HepG2 (cell line): ENCODE measurements around the gene GDF2. TPM values are rescaled to one million over a fixed set of nuclear protein-coding genes. Genes with fewer than 3 reads are reported as not detected.

Experiments used
- ATAC-seq: fragments of 200-7000 bp; cut with Tn5 transposase; 3 replicates; pipeline ENCODE4 v1.9.1; 2020; ENCODE audit warnings: mild to moderate bottlenecking, moderate library complexity
- BruUV-seq: library from RNA; stranded (reverse); fragments of 400-500 nt; replicated peaks from 2 replicates; lab custom pipeline; 2021; lab: Mats Ljungman, UMichigan
- CTCF ChIA-PET: fragments of 300-600 bp; formaldehyde crosslinking; extraction: SDS; loops from one replicate; lab custom pipeline; 2021; ENCODE audit warnings: low total read pairs, inconsistent platforms, low intra/inter-chr PET ratio; lab: Yijun Ruan, JAX
- POLR2A ChIA-PET: fragments of 350-600 bp; sonication (Branson Sonifier 250); formaldehyde crosslinking; loops from one replicate; lab custom pipeline; 2020; ENCODE audit warnings: antibody characterized with exemption, inconsistent platforms; lab: Yijun Ruan, JAX
- DNase-seq: peaks from one replicate; pipeline ENCODE4 v3.0.0-alpha.2; 2015; ENCODE audit warnings: low spot score
- FAIRE-seq: peaks from 3 replicates; lab custom pipeline; 2011; peaks lifted over from hg19 to GRCh38; lab: Jason Lieb, UNC
- H2AFZ ChIP-seq: one replicate; pipeline ENCODE4 v1.6.1; 2011; ENCODE audit warnings: low read length, inconsistent platforms
- H3K27ac ChIP-seq: fragments of 300-600 bp; 3 replicates; pipeline ENCODE4 v1.8.0; 2011; ENCODE audit warnings: mixed run types, mild to moderate bottlenecking, mixed read lengths, low read length, inconsistent platforms; ENCODE audit not compliant: insufficient read depth; ENCODE audit errors: extremely low read length
- H3K27me3 ChIP-seq, 2 experiments: fragments of 200-600 bp in 1 of 2; 2 replicates in 1 of 2; 3 replicates in 1 of 2; pipeline versions ENCODE4 v1.6.0 to v1.8.0; 2011; ENCODE audit warnings: low read length in 2 of 2, mild to moderate bottlenecking in 2 of 2, moderate library complexity in 2 of 2, inconsistent platforms in 1 of 2; ENCODE audit not compliant: insufficient read depth in 2 of 2, control insufficient read depth in 1 of 2
- H3K36me3 ChIP-seq, 2 experiments: fragments of 200-600 bp in 1 of 2; replicated peaks in 1 of 2; 2 replicates in 1 of 2; 3 replicates in 1 of 2; pipeline versions ENCODE4 v1.5.1 to v1.8.0; 2011; ENCODE audit warnings: low read length in 2 of 2, inconsistent platforms in 1 of 2; ENCODE audit not compliant: insufficient read depth in 2 of 2, control insufficient read depth in 1 of 2
- H3K4me1 ChIP-seq: 2 replicates; pipeline ENCODE4 v1.5.1; 2012; ENCODE audit warnings: low read length, inconsistent platforms; ENCODE audit not compliant: insufficient read depth
- H3K4me2 ChIP-seq: 2 replicates; pipeline ENCODE4 v1.6.0; 2011; ENCODE audit warnings: low read depth, low read length, inconsistent platforms
- H3K4me3 ChIP-seq, 3 experiments: fragments of 200-600 bp in 1 of 3; sonication (generic), shearing (Covaris generic) in 1 of 3; replicated peaks in 1 of 3; 2 replicates each; pipeline ENCODE4 v1.5.1; 2011 to 2016; ENCODE audit warnings: low read length in 3 of 3, inconsistent platforms in 2 of 3, low read depth in 2 of 3, mild to moderate bottlenecking in 2 of 3, control low read depth in 1 of 3, mixed read lengths in 1 of 3; ENCODE audit not compliant: insufficient read depth in 1 of 3
- H3K79me2 ChIP-seq: one replicate; pipeline ENCODE4 v1.6.1; 2011; ENCODE audit warnings: low read length, inconsistent platforms; ENCODE audit not compliant: insufficient read depth
- H3K9ac ChIP-seq: 2 replicates; pipeline ENCODE4 v1.6.0; 2011; ENCODE audit warnings: mild to moderate bottlenecking, low read depth, low read length, inconsistent platforms; ENCODE audit not compliant: insufficient read depth
- H3K9me3 ChIP-seq: 2 replicates; pipeline ENCODE4 v1.5.1; 2012; ENCODE audit warnings: mild to moderate bottlenecking, low read length
- H4K20me1 ChIP-seq: 2 replicates; pipeline ENCODE4 v1.6.0; 2011; ENCODE audit warnings: inconsistent platforms, mild to moderate bottlenecking, low read length, moderate library complexity; ENCODE audit not compliant: insufficient read depth
- ETV6 ChIP-seq: sonication (generic); formaldehyde crosslinking; conservative IDR thresholded peaks from 2 replicates; pipeline ENCODE4 v1.4.0; 2020; ENCODE audit warnings: missing genetic modification reagents
- FOSL2 ChIP-seq: sonication (generic); formaldehyde crosslinking; IDR thresholded peaks from 2 replicates; pipeline ENCODE4 v1.4.0; 2020; ENCODE audit warnings: missing genetic modification reagents
- HNRNPH1 ChIP-seq: fragments of 200-400 bp; formaldehyde crosslinking; optimal IDR thresholded peaks from 2 replicates; pipeline ENCODE3; 2017; ENCODE audit warnings: mild to moderate bottlenecking, low read depth, low read length
- JUNB ChIP-seq: sonication (generic); formaldehyde crosslinking; IDR thresholded peaks from 2 replicates; pipeline ENCODE4 v1.8.0; 2022; ENCODE audit warnings: missing genetic modification reagents, mild to moderate bottlenecking, borderline replicate concordance
- SMC3 ChIP-seq: IDR thresholded peaks from 2 replicates; pipeline ENCODE4 v1.6.1; 2011; ENCODE audit warnings: low read length, improper control_type of control experiment
- SRY ChIP-seq: sonication (generic); formaldehyde crosslinking; IDR thresholded peaks from 2 replicates; pipeline ENCODE4 v1.8.0; 2022; ENCODE audit warnings: mild to moderate bottlenecking, missing genetic modification reagents
- ZNF234 ChIP-seq: sonication (generic); formaldehyde crosslinking; conservative IDR thresholded peaks from 2 replicates; pipeline ENCODE4 v1.5.1; 2020; ENCODE audit warnings: mild to moderate bottlenecking, missing genetic modification reagents
- ZNF253 ChIP-seq: sonication (generic); formaldehyde crosslinking; IDR thresholded peaks from 2 replicates; pipeline ENCODE4 v1.8.0; 2022; ENCODE audit warnings: mild to moderate bottlenecking, missing genetic modification reagents, borderline replicate concordance
- ZNF672 ChIP-seq: sonication (generic); formaldehyde crosslinking; IDR thresholded peaks from 2 replicates; pipeline ENCODE4 v1.8.1; 2022; ENCODE audit warnings: missing genetic modification reagents
- WGBS: methylation state at CpG from one replicate; pipeline ENCODE4 v1.1.6; 2017; ENCODE audit warnings: low lambda C conversion rate; 5-methylcytosine and 5-hydroxymethylcytosine counted together
- in situ Hi-C: cut with HindIII; loops from 2 replicates; pipeline ENCODE4 v1.10.0; 2017; ENCODE audit warnings: low pct_unique_long_range_greater_than_20kb; ENCODE audit not compliant: extremely low pct_ligation_motif_present
- intact Hi-C: fragments of 100-400 bp; cut with micrococcal nuclease; formaldehyde crosslinking; loops from one replicate; pipeline ENCODE4 v1.10.0; 2022; ENCODE audit not compliant: unreplicated experiment
- polyA plus RNA-seq, 8 experiments: library from polyadenylated mRNA; depleted of rRNA in 3 of 8; stranded (reverse) in 7 of 8; unstranded in 1 of 8; fragments of >200 nt; fragmentation: Illumina TruSeq in 4 of 8; extraction: Trizol in 4 of 8; gene quantifications; 2 replicates each; pipeline versions ENCODE4 v1.2.1 to v1.2.3, GENCODE V29; 2011 to 2016; ENCODE audit warnings: low read depth in 4 of 8, missing spikeins in 1 of 8, mixed read lengths in 1 of 8; ENCODE audit not compliant: insufficient read depth in 1 of 8
- total RNA-seq, 5 experiments: library from RNA; depleted of rRNA; stranded (reverse); fragments of >200 nt; fragmentation: Illumina TruSeq; extraction: Trizol; gene quantifications; 2 replicates each; pipeline ENCODE4 v1.2.3, GENCODE V29; 2016; ENCODE audit warnings: low read depth in 1 of 5
- TF ChIP-seq, protein P1 (sequence below): sonication (generic); formaldehyde crosslinking; IDR thresholded peaks from 2 replicates; pipeline ENCODE4 v1.4.0; 2020; ENCODE audit warnings: missing genetic modification reagents, borderline replicate concordance
- TF ChIP-seq, protein P2 (sequence below): sonication (generic); formaldehyde crosslinking; IDR thresholded peaks from 2 replicates; pipeline ENCODE4 v1.8.1; 2022; ENCODE audit warnings: low read depth, mild to moderate bottlenecking, missing genetic modification reagents
- TF ChIP-seq, protein P3 (sequence below): sonication (generic); formaldehyde crosslinking; IDR thresholded peaks from 2 replicates; pipeline ENCODE4 v1.5.0; 2020; ENCODE audit warnings: missing genetic modification reagents, mild to moderate bottlenecking, borderline replicate concordance

The GDF2 gene
- total and polyA plus RNA-seq, 2 of the 13 experiments (the other 11 are each of a cell fraction or from before 2014, with no cell fraction given) = not detected

DNA sequence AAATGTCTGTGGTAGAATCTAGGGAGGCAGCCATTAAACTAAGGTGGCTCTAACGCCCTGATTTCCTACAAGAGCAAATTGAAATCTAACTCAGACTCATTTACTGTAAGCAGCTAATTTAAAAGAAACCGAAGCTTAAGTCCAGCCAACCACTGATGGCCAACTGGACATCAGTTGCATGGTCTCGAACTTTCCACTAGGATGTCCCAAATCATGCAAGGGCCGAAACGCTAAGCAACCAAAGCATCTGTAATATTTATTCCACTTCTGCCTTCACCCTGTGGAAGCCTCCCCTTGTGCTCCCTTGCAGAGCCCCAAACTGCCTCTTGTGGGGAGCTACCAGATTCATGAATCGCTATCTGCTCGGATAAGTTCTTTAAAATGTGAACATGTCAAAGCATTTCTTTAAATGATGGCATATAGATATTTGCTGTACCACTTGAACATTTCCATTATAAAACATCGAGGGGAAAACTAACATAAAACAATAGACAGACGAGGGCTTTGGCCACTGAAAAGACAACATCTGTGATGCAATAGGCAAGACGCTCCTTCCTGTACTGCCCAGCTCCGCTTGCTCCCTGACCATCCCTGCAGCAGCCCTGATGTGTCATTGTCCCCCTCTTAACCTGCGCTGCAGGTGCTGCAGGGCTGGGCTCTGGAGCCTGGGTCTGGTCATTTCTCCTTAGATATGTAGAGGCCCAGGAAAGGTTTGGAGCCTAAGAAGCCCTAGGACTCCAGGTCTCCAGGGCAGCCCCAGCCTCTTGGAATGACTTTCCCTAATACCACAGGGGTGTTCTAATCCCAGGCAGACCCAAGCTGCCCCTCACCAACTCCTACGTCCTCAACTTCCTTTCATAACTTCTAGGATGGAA is 23.0 kb downstream of the GDF2 start (continued):
- TF ChIP-seq ZNF234 (CRISPR knock-in tag) = no peak
- TF ChIP-seq, protein P1, sequence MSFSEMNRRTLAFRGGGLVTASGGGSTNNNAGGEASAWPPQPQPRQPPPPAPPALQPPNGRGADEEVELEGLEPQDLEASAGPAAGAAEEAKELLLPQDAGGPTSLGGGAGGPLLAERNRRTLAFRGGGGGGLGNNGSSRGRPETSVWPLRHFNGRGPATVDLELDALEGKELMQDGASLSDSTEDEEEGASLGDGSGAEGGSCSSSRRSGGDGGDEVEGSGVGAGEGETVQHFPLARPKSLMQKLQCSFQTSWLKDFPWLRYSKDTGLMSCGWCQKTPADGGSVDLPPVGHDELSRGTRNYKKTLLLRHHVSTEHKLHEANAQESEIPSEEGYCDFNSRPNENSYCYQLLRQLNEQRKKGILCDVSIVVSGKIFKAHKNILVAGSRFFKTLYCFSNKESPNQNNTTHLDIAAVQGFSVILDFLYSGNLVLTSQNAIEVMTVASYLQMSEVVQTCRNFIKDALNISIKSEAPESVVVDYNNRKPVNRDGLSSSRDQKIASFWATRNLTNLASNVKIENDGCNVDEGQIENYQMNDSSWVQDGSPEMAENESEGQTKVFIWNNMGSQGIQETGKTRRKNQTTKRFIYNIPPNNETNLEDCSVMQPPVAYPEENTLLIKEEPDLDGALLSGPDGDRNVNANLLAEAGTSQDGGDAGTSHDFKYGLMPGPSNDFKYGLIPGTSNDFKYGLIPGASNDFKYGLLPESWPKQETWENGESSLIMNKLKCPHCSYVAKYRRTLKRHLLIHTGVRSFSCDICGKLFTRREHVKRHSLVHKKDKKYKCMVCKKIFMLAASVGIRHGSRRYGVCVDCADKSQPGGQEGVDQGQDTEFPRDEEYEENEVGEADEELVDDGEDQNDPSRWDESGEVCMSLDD (CRISPR knock-in tag) = no peak
- TF ChIP-seq ETV6 = no peak

DNA sequence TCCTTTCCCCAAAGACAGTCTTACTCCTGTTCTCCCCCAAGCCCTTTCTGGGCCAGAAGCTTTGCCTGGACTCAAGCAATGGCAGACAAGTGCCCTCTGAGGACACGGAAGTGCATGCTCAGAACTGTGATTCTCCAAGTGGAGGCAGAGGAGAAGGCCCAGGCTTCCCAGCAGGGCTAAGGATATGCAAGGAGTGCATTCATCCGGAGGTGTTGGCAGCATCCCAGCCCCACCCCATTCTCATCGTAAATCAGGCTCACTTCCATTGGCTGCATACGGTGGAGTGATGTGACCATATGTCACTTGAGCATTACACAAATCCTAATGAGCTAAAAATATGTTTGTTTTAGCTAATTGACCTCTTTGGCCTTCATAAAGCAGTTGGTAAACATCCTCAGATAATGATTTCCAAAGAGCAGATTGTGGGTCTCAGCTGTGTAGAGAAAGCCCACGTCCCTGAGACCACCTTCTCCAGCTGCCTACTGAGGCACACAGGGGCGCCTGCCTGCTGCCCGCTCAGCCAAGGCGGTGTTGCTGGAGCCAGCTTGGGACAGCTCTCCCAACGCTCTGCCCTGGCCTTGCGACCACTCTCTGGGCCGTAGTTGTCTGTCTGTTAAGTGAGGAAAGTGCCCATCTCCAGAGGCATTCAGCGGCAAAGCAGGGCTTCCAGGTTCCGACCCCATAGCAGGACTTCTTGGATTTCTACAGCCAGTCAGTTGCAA is 24.5 kb downstream of the GDF2 start:
- 51% methylated on average over 10 of the region's 13 CpGs for WGBS
- peaks cover 3 to 9% of the 10 kb centered on the region in 2 experiments; a peak in 3 of 5 replicates for H3K27me3 ChIP-seq
- H4K20me1 ChIP-seq = no peaks in the 10 kb centered on the region
- H2AFZ ChIP-seq = no peak overlapping the region
- no peaks in the 10 kb centered on the region for H3K36me3 ChIP-seq
- no peak overlapping the region for H3K27ac ChIP-seq
- DNase-seq = no peak
- H3K79me2 ChIP-seq = no peaks in the 10 kb centered on the region
- POLR2A ChIA-PET = no interaction called here
- CTCF ChIA-PET = no interaction called here
- no peaks in the 10 kb centered on the region for H3K9me3 ChIP-seq
- no peak overlapping the region for H3K4me3 ChIP-seq
- H3K4me1 ChIP-seq = no peaks in the 10 kb centered on the region
- no TSS peak for BruUV-seq
- intact Hi-C loops (no loop called here), in situ Hi-C loops (no loop called here)
- no peak overlapping the region for H3K4me2 ChIP-seq
- FAIRE-seq = no peak
- H3K9ac ChIP-seq = no peak overlapping the region
- no peak for TF ChIP-seq FOSL2
- TF ChIP-seq ZNF672 (CRISPR knock-in tag) = no peak
- TF ChIP-seq HNRNPH1 = no peak
- no peak for TF ChIP-seq ZNF253 (CRISPR knock-in tag)
- TF ChIP-seq, protein P2, sequence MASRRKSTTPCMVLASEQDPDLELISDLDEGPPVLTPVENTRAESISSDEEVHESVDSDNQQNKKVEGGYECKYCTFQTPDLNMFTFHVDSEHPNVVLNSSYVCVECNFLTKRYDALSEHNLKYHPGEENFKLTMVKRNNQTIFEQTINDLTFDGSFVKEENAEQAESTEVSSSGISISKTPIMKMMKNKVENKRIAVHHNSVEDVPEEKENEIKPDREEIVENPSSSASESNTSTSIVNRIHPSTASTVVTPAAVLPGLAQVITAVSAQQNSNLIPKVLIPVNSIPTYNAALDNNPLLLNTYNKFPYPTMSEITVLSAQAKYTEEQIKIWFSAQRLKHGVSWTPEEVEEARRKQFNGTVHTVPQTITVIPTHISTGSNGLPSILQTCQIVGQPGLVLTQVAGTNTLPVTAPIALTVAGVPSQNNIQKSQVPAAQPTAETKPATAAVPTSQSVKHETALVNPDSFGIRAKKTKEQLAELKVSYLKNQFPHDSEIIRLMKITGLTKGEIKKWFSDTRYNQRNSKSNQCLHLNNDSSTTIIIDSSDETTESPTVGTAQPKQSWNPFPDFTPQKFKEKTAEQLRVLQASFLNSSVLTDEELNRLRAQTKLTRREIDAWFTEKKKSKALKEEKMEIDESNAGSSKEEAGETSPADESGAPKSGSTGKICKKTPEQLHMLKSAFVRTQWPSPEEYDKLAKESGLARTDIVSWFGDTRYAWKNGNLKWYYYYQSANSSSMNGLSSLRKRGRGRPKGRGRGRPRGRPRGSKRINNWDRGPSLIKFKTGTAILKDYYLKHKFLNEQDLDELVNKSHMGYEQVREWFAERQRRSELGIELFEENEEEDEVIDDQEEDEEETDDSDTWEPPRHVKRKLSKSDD (CRISPR knock-in tag) = no peak
- TF ChIP-seq, protein P3, sequence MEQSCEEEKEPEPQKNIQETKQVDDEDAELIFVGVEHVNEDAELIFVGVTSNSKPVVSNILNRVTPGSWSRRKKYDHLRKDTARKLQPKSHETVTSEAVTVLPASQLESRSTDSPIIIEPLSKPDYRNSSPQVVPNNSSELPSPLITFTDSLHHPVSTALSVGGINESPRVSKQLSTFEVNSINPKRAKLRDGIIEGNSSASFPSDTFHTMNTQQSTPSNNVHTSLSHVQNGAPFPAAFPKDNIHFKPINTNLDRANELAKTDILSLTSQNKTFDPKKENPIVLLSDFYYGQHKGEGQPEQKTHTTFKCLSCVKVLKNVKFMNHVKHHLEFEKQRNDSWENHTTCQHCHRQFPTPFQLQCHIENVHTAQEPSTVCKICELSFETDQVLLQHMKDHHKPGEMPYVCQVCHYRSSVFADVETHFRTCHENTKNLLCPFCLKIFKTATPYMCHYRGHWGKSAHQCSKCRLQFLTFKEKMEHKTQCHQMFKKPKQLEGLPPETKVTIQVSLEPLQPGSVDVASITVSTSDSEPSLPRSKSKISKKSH (CRISPR knock-in tag) = no peak
- TF ChIP-seq SRY (CRISPR knock-in tag) = no peak
- no peak for TF ChIP-seq SMC3
- no peak for TF ChIP-seq JUNB
- ATAC-seq = no peak
